Gastroesophageal sphincter (tissue), 4 donors: ENCODE measurements around the gene DOK7. TPM values are rescaled to one million over a fixed set of nuclear protein-coding genes. Genes with fewer than 3 reads are reported as not detected.

ENCODE experiments used
- ATAC-seq: fragments of 150-250 bp; one replicate; pipeline ENCODE4 v1.9.1; 2016; ENCODE audit warnings: mild to moderate bottlenecking, moderate library complexity
- H3K27ac ChIP-seq, 4 donors: fragments of 200-600 bp; sonication (generic) in 3 of 4; 1 replicate in 3 of 4; 2 replicates in 1 of 4; pipeline ENCODE4 v1.5.1; 2016 to 2019
- H3K27me3 ChIP-seq: fragments of 200-600 bp; sonication (generic); one replicate; pipeline ENCODE4 v1.5.1; 2019
- H3K36me3 ChIP-seq, 2 donors: fragments of 200-600 bp; sonication (generic); one replicate each; pipeline ENCODE4 v1.5.1; 2019; ENCODE audit warnings: control low read depth in 1 of 2
- H3K4me1 ChIP-seq, 3 donors: fragments of 200-600 bp; sonication (generic); 1 replicate in 2 of 3; 2 replicates in 1 of 3; pipeline ENCODE4 v1.5.1; 2016 to 2019; ENCODE audit warnings: control low read depth in 2 of 3
- H3K4me3 ChIP-seq, 2 donors: fragments of 200-600 bp; sonication (generic); one replicate each; pipeline ENCODE4 v1.5.1; 2019; ENCODE audit warnings: mild to moderate bottlenecking in 1 of 2, moderate library complexity in 1 of 2
- H3K9me3 ChIP-seq, 3 donors: fragments of 200-600 bp; sonication (generic); one replicate each; pipeline ENCODE4 v1.5.1; 2017 to 2019; ENCODE audit warnings: control low read depth in 2 of 3
- CTCF ChIP-seq, 4 experiments: fragments of 200-600 bp in 2 of 4; fragments of 450-650 bp in 2 of 4; sonication (generic) in 1 of 4; IDR thresholded peaks; one replicate each; pipeline ENCODE4 v1.5.1; 2017 to 2019; ENCODE audit warnings: antibody characterized with exemption in 4 of 4, mild to moderate bottlenecking in 2 of 4, moderate library complexity in 2 of 4
- EP300 ChIP-seq: sonication (generic); formaldehyde crosslinking; IDR thresholded peaks from one replicate; pipeline ENCODE4 v1.6.1; 2017; ENCODE audit warnings: antibody characterized with exemption, mild to moderate bottlenecking
- POLR2A ChIP-seq, 2 donors: fragments of 450-650 bp; IDR thresholded peaks; one replicate each; pipeline ENCODE4 v1.6.1; 2017; ENCODE audit warnings: antibody characterized with exemption in 2 of 2, mild to moderate bottlenecking in 2 of 2, moderate library complexity in 1 of 2
- POLR2AphosphoS5 ChIP-seq: sonication (generic); formaldehyde crosslinking; IDR thresholded peaks from one replicate; pipeline ENCODE4 v1.6.1; 2017; ENCODE audit warnings: antibody characterized with exemption
- WGBS, 2 donors: methylation state at CpG; one replicate each; pipeline ENCODE4 v1.1.5; 2018; ENCODE audit warnings: low coverage in 1 of 2; 5-methylcytosine and 5-hydroxymethylcytosine counted together
- total RNA-seq, 4 donors: library from RNA; depleted of rRNA; stranded (reverse); fragments of >200 nt; gene quantifications; one replicate each; pipeline ENCODE4 v1.1.0, GENCODE V29; 2016

DOK7 gene
- total RNA-seq, 4 donors from 2014 or later, result 0.32 to 5.3 (median 2.8) TPM

- TF ChIP-seq POLR2AphosphoS5 (no peak), EP300 (no peak)
- Histone ChIP-seq H3K4me1 (peaks cover 0 to 16% (median 0%) of the 10 kb centered on the region in 3 donors), H3K4me3 (no peak overlapping the region), H3K9me3 (no peaks in the 10 kb centered on the region), H3K27me3 (peaks cover 76% of the 10 kb centered on the region), H3K27ac (no peak overlapping the region), H3K36me3 (no peaks in the 10 kb centered on the region)
- WGBS, 2 donors, result 100% methylated on average over 1 of the region's 35 CpGs; no CpG with 5 or more reads in 1 of the 2 donors
- no peak for ATAC-seq
Observed at GRCh38 chr4:3478446-3479357, 15.6 kb downstream of the DOK7 start.

- peaks cover 76% of the 10 kb centered on the region for H3K27me3 ChIP-seq
- H3K36me3 ChIP-seq, result no peaks in the 10 kb centered on the region
- H3K4me1 ChIP-seq, result peaks cover 0 to 21% (median 0%) of the 10 kb centered on the region in 3 donors
- no peak overlapping the region for H3K4me3 ChIP-seq
- no peaks in the 10 kb centered on the region for H3K9me3 ChIP-seq
- TF ChIP-seq POLR2A (IDR thresholded peaks at IDR 0.05) (no peak), EP300 (no peak), CTCF (IDR thresholded peaks at IDR 0.05) (no peak), POLR2AphosphoS5 (no peak)
- H3K27ac ChIP-seq, result no peak overlapping the region
- WGBS, 2 donors, result no CpG with 5 or more reads among the region's 25 CpGs
- ATAC-seq, result no peak
Observed at GRCh38 chr4:3479358-3480101, 16.4 kb downstream of the DOK7 start.

GRCh38 chr4:3480528-3481112, 17.5 kb downstream of the DOK7 start:
- no peak overlapping the region for H3K4me3 ChIP-seq
- H3K36me3 ChIP-seq, result no peaks in the 10 kb centered on the region
- TF ChIP-seq CTCF (IDR thresholded peaks at IDR 0.05) (peak in 3 of 4 experiments; percentile 93 to 96 (median 95)), POLR2A (IDR thresholded peaks at IDR 0.05) (no peak)
- peaks cover 0 to 30% (median 0%) of the 10 kb centered on the region in 3 donors for H3K4me1 ChIP-seq
- H3K27ac ChIP-seq, result no peak overlapping the region
- peaks cover 79% of the 10 kb centered on the region for H3K27me3 ChIP-seq
- no peaks in the 10 kb centered on the region for H3K9me3 ChIP-seq
- WGBS, 2 donors, result 7 to 29% methylated on average over 5 to 7 of the region's 17 CpGs
- ATAC-seq, result peak; percentile 72

GRCh38 chr4:3481113-3481531, 18.0 kb downstream of the DOK7 start:
- no peaks in the 10 kb centered on the region for H3K36me3 ChIP-seq
- 51% methylated on average over 4 of the region's 5 CpGs; no CpG with 5 or more reads in 1 of the 2 donors for WGBS, 2 donors
- peaks cover 83% of the 10 kb centered on the region for H3K27me3 ChIP-seq
- no peak for TF ChIP-seq POLR2AphosphoS5
- no peak for TF ChIP-seq POLR2A (IDR thresholded peaks at IDR 0.05)
- TF ChIP-seq EP300, result no peak
- TF ChIP-seq CTCF (IDR thresholded peaks at IDR 0.05), result no peak
- H3K27ac ChIP-seq, result no peak overlapping the region
- ATAC-seq, result no peak
- no peak overlapping the region for H3K4me3 ChIP-seq
- no peaks in the 10 kb centered on the region for H3K9me3 ChIP-seq
- peaks cover 0 to 30% (median 0%) of the 10 kb centered on the region in 3 donors for H3K4me1 ChIP-seq

- WGBS, 2 donors, result 80% methylated on average over 6 of the region's 19 CpGs; no CpG with 5 or more reads in 1 of the 2 donors
- H3K27me3 ChIP-seq, result peaks cover 88% of the 10 kb centered on the region
- no peak overlapping the region for H3K4me3 ChIP-seq
- H3K4me1 ChIP-seq, result peaks cover 0 to 30% (median 0%) of the 10 kb centered on the region in 3 donors
- no peak overlapping the region for H3K27ac ChIP-seq
- ATAC-seq, result no peak
- H3K36me3 ChIP-seq, result no peaks in the 10 kb centered on the region
- TF ChIP-seq EP300, result no peak
- TF ChIP-seq CTCF (IDR thresholded peaks at IDR 0.05), result no peak
- no peak for TF ChIP-seq POLR2A (IDR thresholded peaks at IDR 0.05)
- no peak for TF ChIP-seq POLR2AphosphoS5
- no peaks in the 10 kb centered on the region for H3K9me3 ChIP-seq
Observed at GRCh38 chr4:3481783-3482393, 18.8 kb downstream of the DOK7 start.
